GM21515 (cell line): ENCODE results near the gene MRPS10.
"Not testable (repeated sequence)": the region's sequence is repeated elsewhere in the genome, so short reads cannot be mapped to it uniquely, and the experiment has no call there.

Source experiments
- ATAC-seq: cut with Tn5 transposase; IDR thresholded peaks from one replicate; pipeline ENCODE4 v1.9.1; 2021; ENCODE audit not compliant: unreplicated experiment

The MRPS10 gene

GRCh38 chr6:42239736-42240375, 22.2 kb upstream of the MRPS10 start:
- ATAC-seq, result no peak

GRCh38 chr6:42239333-42239732, 21.7 kb upstream of the MRPS10 start:
- ATAC-seq, result no peak

GRCh38 chr6:42237857-42238256, 20.2 kb upstream of the MRPS10 start:
- ATAC-seq, result no peak

- ATAC-seq, result no peak
Measured at GRCh38 chr6:42236682-42237473, 19.2 kb upstream of the MRPS10 start.

GRCh38 chr6:42236030-42236429, 18.4 kb upstream of the MRPS10 start:
- no peak for ATAC-seq

GRCh38 chr6:42232035-42232434, 14.4 kb upstream of the MRPS10 start:
- no peak for ATAC-seq

- ATAC-seq, result no peak
Measured at GRCh38 chr6:42230345-42231321, 13.0 kb upstream of the MRPS10 start.

- no peak for ATAC-seq
Measured at GRCh38 chr6:42229506-42230119, 12.0 kb upstream of the MRPS10 start.

- no peak for ATAC-seq
Measured at GRCh38 chr6:42228305-42228704, 10.6 kb upstream of the MRPS10 start.

GRCh38 chr6:42227173-42227850, 9.7 kb upstream of the MRPS10 start:
- no peak for ATAC-seq

- ATAC-seq, result no peak
Measured at GRCh38 chr6:42226645-42227143, 9.0 kb upstream of the MRPS10 start.

GRCh38 chr6:42226161-42226611, 8.5 kb upstream of the MRPS10 start:
- ATAC-seq, result no peak

- ATAC-seq, result no peak
Measured at GRCh38 chr6:42225419-42225818, 7.8 kb upstream of the MRPS10 start.

- no peak for ATAC-seq
Measured at GRCh38 chr6:42225029-42225339, 7.3 kb upstream of the MRPS10 start.

- ATAC-seq, result peak; percentile 77
Measured at GRCh38 chr6:42224222-42225028, 6.8 kb upstream of the MRPS10 start.

- no peak for ATAC-seq
Measured at GRCh38 chr6:42222448-42222847, 4.8 kb upstream of the MRPS10 start.

GRCh38 chr6:42221546-42221945, 3.9 kb upstream of the MRPS10 start:
- ATAC-seq, result no peak

GRCh38 chr6:42220807-42221206, 3.1 kb upstream of the MRPS10 start:
- ATAC-seq, result no peak

GRCh38 chr6:42217157-42217518, 523 bp downstream of the MRPS10 start:
- no peak for ATAC-seq

- ATAC-seq, result not testable (repeated sequence)
Measured at GRCh38 chr6:42216495-42216894, 1.2 kb downstream of the MRPS10 start.
